Cardiac muscle cell (in vitro differentiated cells and primary cell): ENCODE measurements around the gene GZMH. TPM values are rescaled to one million over a fixed set of nuclear protein-coding genes. Genes with fewer than 3 reads are reported as not detected.

Source experiments
- DNase-seq, 2 donors: peaks; one replicate each; pipeline versions ENCODE4 v3.0.0 to v3.0.0-alpha.2; 2010 to 2017; ENCODE audit warnings: low read depth in 1 of 2, low spot score in 1 of 2
- H3K27ac ChIP-seq: fragments of 200-600 bp; sonication (generic); 2 replicates; pipeline ENCODE4 v1.5.1; 2016
- H3K27me3 ChIP-seq: fragments of 200-600 bp; sonication (generic); 2 replicates; pipeline ENCODE4 v1.6.0; 2016; ENCODE audit warnings: control low read depth
- H3K36me3 ChIP-seq: fragments of 200-600 bp; sonication (generic); 2 replicates; pipeline ENCODE4 v1.5.1; 2016; ENCODE audit warnings: control low read depth
- H3K4me1 ChIP-seq: fragments of 200-600 bp; sonication (generic); 2 replicates; pipeline ENCODE4 v1.8.1; 2017; ENCODE audit warnings: low read depth, mild to moderate bottlenecking, mixed run types
- H3K4me3 ChIP-seq: fragments of 200-600 bp; sonication (generic); 2 replicates; pipeline ENCODE4 v1.5.1; 2016; ENCODE audit warnings: mild to moderate bottlenecking
- H3K9me3 ChIP-seq: fragments of 200-600 bp; sonication (generic); 2 replicates; pipeline ENCODE4 v1.5.1; 2017; ENCODE audit warnings: low read depth, mild to moderate bottlenecking, control low read depth
- CTCF ChIP-seq: IDR thresholded peaks from 2 replicates; pipeline ENCODE4 v1.5.1; 2012; ENCODE audit warnings: low read depth, mild to moderate bottlenecking, low read length
- polyA plus RNA-seq: library from polyadenylated mRNA; unstranded; fragments of >200 nt; fragmentation: Nextera tagmentation; extraction: Ambion mirVana; gene quantifications from 2 replicates; pipeline ENCODE4 v1.2.1, GENCODE V29; 2016
- total RNA-seq: library from RNA; depleted of rRNA; stranded (reverse); fragments of >200 nt; gene quantifications from 2 replicates; pipeline ENCODE4 v1.2.3, GENCODE V29; 2016

The GZMH gene
- total and polyA plus RNA-seq, 2 experiments from 2014 or later, result not detected

GRCh38 chr14:24565766-24566165 is 43.7 kb downstream of the GZMH start:
- H3K27ac ChIP-seq, result no peak overlapping the region
- H3K9me3 ChIP-seq, result no peaks in the 10 kb centered on the region
- no peak for DNase-seq
- TF ChIP-seq CTCF, result no peak
- H3K27me3 ChIP-seq, result no peaks in the 10 kb centered on the region
- no peaks in the 10 kb centered on the region for H3K36me3 ChIP-seq
- H3K4me3 ChIP-seq, result no peak overlapping the region
- H3K4me1 ChIP-seq, result no peaks in the 10 kb centered on the region

- Histone ChIP-seq H3K4me3 (no peak overlapping the region), H3K27ac (no peak overlapping the region), H3K36me3 (no peaks in the 10 kb centered on the region), H3K9me3 (no peaks in the 10 kb centered on the region), H3K4me1 (no peaks in the 10 kb centered on the region), H3K27me3 (no peaks in the 10 kb centered on the region)
- no peak for TF ChIP-seq CTCF
- DNase-seq, result no peak
Measured at GRCh38 chr14:24563505-24563904, 46.0 kb downstream of the GZMH start.

- H3K27ac ChIP-seq, result no peak overlapping the region
- no peaks in the 10 kb centered on the region for H3K36me3 ChIP-seq
- no peaks in the 10 kb centered on the region for H3K9me3 ChIP-seq
- TF ChIP-seq CTCF, result no peak
- no peaks in the 10 kb centered on the region for H3K4me1 ChIP-seq
- DNase-seq, result no peak
- H3K4me3 ChIP-seq, result no peak overlapping the region
- no peaks in the 10 kb centered on the region for H3K27me3 ChIP-seq
Measured at GRCh38 chr14:24556756-24557155, 52.7 kb downstream of the GZMH start.

Other genes starting within 250 kb of the GZMH start
- 56.8 and 117 TPM in 2 replicates for gene NFATC4, start 241.5 kb downstream of the GZMH start, total RNA-seq
- gene NFATC4, start 241.5 kb downstream of the GZMH start, polyA plus RNA-seq, result 83.2 and 120 TPM in 2 replicates
- 37.2 and 56.2 TPM in 2 replicates for gene NYNRIN, start 210.7 kb downstream of the GZMH start, total RNA-seq
- 21.3 and 30.7 TPM in 2 replicates for gene NYNRIN, start 210.7 kb downstream of the GZMH start, polyA plus RNA-seq
- 2.3 and 3.3 TPM in 2 replicates for gene CBLN3, start 180.0 kb downstream of the GZMH start, total RNA-seq
- gene CBLN3, start 180.0 kb downstream of the GZMH start, polyA plus RNA-seq, result 3.1 and 5.3 TPM in 2 replicates
- 62.2 and 90.7 TPM in 2 replicates for gene KHNYN, start 179.7 kb downstream of the GZMH start, total RNA-seq
- gene KHNYN, start 179.7 kb downstream of the GZMH start, polyA plus RNA-seq, result 34.7 and 35.7 TPM in 2 replicates
- gene SDR39U1, start 166.9 kb downstream of the GZMH start, total RNA-seq, result 60.4 and 63.9 TPM in 2 replicates
- gene SDR39U1, start 166.9 kb downstream of the GZMH start, polyA plus RNA-seq, result 163 TPM in 2 replicates
- not detected in 2 replicates for gene CMA1, start 101.4 kb downstream of the GZMH start, total RNA-seq
- gene CMA1, start 101.4 kb downstream of the GZMH start, polyA plus RNA-seq, result not detected in 2 replicates
- gene CTSG, start 33.4 kb downstream of the GZMH start, total RNA-seq, result not detected in 2 replicates
- gene CTSG, start 33.4 kb downstream of the GZMH start, polyA plus RNA-seq, result not detected in 2 replicates
- gene GZMB, start 24.5 kb upstream of the GZMH start, total RNA-seq, result not detected in 2 replicates
- gene GZMB, start 24.5 kb upstream of the GZMH start, polyA plus RNA-seq, result not detected in 2 replicates